GM19395 (cell line): ENCODE results near the gene GSK3B.
"Not testable (repeated sequence)": the region's sequence is repeated elsewhere in the genome, so short reads cannot be mapped to it uniquely, and the experiment has no call there.

Experiments used
- ATAC-seq: cut with Tn5 transposase; IDR thresholded peaks from one replicate; pipeline ENCODE4 v1.9.1; 2021; ENCODE audit warnings: mild to moderate bottlenecking, moderate library complexity; ENCODE audit not compliant: unreplicated experiment

The GSK3B gene

DNA sequence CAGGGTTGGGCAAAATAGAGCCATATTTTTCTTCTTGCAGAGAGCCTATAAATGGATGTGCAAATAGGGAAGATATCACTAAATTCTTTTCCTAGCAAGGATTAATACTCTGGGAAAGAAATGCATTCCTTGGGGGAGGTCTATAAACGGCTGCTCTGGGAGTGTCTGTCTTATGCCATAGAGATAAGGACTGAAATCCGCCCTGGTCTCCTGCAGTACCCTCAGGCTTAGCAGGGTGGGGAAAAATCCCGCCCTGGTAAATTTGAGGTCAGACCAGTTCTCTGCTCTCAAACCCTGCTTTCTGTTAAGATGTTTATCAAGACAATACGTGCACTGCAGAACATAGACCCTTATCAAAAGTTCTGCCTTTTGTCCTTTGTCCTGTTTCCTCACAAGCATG is 205.6 kb downstream of the GSK3B start:
- not testable (repeated sequence) for ATAC-seq

DNA sequence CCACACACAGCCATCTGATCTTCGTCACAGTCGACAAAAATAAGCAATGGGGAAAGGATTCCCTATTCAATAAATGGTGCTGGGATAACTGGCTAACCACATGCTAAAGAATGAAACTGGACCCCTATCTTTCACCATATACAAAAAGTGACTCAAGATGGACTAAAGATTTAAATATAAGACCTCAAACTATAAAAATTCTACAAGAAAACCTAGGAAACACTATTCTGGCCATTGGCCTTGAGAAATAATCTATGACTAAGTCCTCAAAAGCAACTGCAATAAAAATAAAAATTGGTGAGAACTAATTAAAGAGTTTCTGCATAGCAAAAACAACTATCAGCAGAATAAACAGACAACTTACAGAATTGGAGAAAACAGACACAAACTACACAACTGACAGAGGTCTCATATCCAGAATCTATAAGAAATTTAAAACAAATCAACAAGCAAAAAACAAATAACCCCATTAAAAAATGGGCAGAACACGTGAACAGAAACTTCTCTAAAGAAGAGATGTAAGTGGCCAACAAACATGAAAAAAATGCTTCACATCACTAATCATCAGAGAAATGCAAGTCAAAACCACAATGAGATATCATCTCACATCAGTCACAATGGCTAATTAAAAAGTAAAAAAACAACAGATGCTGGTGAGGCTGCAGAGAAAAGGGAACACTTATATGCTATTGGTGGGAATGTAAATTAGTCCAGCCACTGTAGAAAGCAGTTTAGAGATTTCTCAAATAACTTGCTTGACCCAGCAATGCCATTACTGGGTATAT is 208.3 kb downstream of the GSK3B start:
- no peak for ATAC-seq

- no peak for ATAC-seq
Observed at GRCh38 chr3:119884161-119884557, 210.1 kb downstream of the GSK3B start.

DNA sequence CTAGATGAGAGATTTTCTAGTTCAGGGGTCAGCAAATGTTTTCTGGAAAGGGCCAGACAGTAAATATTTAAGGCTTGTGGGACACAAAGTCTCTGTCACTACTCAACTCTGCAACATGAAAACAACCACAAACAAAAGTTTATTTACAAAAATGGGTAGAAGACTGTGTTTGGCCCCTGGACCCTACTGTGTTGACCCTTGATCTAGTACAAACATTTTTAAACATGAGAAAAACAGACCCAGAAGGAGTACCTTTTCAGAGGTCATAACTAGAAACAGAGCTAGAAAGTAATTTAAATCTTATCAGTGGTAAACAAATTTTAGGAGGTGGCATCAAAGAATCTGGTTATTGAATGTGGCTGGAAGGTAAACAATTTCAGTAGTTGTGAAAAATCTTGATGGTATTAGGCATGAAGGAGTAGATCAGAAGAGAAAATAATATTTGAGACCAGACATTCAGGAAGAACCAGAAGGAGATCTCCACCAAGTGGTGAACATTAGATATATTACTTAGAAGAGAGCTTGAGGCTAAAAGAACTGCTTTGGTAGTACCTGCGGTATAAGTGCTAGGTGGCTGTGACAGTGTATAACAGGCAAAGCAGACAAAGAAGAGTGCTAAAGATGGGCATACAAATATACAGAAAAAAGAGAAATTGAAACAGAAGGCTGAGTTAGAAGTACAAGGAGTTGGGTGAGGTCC is 210.6 kb downstream of the GSK3B start:
- no peak for ATAC-seq

DNA sequence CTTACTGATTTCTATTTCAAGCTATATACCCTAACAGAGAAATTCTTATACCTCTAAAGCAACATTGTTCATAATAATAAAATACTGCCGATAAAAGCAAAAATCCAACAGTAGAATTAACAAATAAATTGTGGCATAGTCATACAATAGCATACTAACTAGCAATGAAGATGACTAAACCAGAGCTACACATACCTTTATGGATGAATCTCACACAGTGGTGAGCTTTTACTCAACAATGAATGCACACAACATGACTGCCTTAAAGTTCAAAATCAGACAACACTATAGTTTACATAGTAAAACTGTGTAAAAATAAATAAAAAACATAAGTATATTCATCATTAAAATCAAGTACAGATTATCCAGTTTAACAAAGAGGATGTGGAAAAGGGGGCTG is 213.3 kb downstream of the GSK3B start:
- no peak for ATAC-seq

GRCh38 chr3:119873646-119874045 is 220.6 kb downstream of the GSK3B start:
- ATAC-seq, result no peak

DNA sequence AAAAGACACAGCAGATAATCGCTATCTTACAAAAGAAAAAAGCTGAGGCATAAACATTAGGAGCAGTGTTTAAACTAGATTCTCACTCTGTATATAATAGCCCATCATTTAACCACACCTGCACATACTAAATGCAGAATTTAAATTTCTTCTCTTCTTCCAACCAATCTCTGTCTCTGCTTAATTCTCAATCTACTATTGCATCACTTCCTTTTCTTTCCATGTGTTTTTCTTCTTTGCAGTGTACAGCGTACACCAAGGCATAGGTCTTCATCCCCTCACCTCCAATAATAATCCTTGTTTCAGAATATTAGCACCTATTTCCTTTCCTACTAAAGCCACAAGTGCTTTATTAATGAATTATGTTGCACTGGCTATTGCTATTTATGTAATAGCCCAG is 221.5 kb downstream of the GSK3B start:
- no peak for ATAC-seq

DNA sequence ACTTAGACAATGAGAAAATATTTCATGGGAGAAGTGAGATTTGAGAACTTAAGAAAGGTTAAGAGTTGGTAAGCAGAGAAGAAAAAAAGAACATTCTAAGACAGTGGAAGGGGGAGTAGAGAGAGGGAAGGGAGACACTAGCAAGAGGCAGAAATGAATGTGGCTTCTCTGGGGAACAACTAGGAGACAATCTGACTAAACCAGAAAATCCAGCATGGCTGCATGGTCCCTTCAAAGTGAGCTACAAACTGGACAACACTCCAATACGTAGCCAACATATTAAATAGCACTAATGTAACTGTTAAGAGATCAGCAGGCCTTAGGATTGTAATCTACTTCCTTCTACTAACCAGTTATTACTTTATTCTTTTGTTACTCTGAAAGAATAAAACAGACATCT is 222.7 kb downstream of the GSK3B start:
- no peak for ATAC-seq

DNA sequence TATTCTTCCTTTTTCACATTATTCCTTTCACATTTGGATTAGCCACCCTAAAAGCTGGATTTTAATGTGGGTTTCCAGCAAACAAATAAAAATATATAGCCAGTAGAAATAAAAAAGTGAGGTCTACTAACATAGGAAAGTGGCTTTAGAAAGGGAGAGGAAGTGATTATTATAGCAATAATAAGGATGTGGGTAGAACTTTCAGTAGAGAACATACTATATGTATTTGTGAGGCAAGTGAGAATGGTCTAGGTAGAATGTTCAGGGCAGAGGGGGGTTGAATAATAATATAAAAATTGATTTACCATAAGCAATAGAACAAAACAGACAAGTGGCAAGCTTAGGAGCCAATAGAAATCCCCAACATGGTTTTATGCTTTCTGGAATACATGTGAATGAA is 223.7 kb downstream of the GSK3B start:
- no peak for ATAC-seq

DNA sequence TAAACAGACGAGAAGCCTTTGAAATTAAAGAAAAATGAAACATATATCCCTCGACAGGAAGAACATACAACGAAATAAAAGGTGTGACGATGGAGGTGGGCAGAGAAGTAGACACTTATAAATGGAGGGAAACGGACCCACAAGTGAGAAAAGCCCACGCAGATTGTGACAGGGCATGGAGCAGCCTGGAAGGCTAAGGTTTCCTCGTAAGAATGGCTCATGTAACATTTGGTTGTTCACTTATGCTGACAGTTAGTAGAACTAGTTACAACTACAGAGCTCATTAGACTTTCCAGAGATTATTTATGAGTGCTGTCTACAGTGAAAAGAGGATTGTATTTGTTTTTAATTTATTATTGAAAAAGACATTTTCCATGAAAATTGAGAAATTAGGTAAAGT is 229.8 kb downstream of the GSK3B start:
- no peak for ATAC-seq

GRCh38 chr3:119862616-119863015 is 231.6 kb downstream of the GSK3B start:
- no peak for ATAC-seq

- ATAC-seq, result no peak
Observed at GRCh38 chr3:119861681-119862080, 232.6 kb downstream of the GSK3B start.

DNA sequence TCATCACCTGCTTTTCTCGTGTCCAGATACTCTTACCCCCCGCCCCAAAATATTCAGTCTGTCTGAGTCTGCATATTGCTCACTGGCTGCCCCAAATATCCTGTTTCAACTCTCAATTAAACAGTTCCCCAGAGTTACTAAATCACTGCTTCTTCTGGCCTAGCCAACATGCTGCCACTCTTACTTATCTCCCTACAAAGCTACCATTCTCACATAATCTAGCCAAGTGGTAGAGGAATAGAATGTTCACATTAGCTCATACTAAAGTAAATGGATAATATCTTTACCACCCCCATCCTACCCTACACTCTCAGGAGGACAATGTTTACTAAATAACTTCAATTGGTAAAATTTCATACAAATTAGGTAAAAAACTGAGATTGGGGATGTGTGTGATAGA is 234.5 kb downstream of the GSK3B start:
- no peak for ATAC-seq

DNA sequence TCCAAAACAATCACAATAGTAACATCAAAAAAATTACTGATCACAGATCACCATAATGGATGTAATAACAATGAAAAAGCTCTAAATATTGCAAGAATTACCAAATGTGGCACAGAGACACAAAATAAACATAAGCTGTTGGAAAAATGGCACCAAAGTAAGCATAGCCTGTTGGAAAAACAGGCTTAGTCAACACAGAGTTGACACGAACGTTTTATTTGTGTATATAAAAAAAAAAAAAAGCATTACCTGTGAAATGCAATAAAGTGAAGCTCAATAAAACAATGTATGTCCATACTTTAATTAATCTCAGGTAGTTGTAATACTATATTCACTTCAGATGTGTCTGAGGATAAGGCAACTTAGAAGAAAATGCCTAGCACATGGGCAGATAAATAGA is 235.3 kb downstream of the GSK3B start:
- no peak for ATAC-seq

- no peak for ATAC-seq
Observed at GRCh38 chr3:119856695-119857094, 237.6 kb downstream of the GSK3B start.

- ATAC-seq, result no peak
Observed at GRCh38 chr3:119849126-119849525, 245.1 kb downstream of the GSK3B start.

- no peak for ATAC-seq
Observed at GRCh38 chr3:119841808-119842471, 252.3 kb downstream of the GSK3B start.

GRCh38 chr3:119835556-119835955 is 258.7 kb downstream of the GSK3B start:
- ATAC-seq, result no peak

DNA sequence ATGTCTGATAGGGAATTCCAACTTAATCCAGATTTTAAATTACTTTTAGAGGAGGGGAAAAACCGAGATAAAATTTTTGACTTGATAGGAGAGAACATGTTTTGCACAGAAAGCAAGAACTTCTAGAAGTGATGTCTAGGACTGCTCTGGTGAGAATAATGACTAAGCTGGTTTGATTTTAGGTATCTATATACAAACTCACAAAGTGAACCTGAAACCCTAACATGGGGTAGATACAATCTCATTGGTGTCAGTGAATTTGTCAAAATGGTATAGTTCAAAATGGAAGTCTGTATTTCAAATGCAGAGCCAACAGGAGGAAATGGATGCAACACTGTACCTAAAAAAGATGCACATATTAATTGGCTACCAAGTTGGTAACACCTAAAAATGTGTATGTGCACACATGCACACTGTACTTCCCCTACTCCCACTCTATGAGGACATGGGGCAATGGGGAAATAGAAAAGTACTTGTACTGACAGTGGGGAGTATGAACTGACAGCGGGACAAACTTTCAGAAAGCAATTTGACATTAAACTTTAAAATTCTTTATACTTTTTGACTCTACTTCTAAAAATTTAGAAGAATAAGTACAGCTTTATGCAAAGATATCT is 259.4 kb downstream of the GSK3B start:
- ATAC-seq, result no peak

DNA sequence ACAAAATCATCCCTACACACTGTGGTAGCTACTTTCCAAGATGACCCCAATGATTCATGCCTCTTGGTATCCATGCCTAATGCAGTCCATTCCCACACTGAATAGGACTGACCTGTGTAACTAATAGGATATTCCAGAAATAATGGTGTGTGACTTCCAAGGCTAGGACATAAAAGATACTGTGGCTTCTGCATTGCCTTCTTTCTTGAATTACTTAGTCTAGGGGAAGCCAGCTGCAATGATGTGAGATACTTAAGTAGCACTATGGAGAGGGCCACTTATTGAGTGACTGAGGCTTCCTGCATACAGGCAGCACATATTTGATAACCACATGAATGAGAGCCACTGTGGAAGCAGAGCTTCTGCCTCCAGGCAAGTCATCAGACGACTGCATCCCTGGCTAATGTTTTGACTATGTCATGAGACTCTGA is 262.3 kb downstream of the GSK3B start:
- no peak for ATAC-seq

DNA sequence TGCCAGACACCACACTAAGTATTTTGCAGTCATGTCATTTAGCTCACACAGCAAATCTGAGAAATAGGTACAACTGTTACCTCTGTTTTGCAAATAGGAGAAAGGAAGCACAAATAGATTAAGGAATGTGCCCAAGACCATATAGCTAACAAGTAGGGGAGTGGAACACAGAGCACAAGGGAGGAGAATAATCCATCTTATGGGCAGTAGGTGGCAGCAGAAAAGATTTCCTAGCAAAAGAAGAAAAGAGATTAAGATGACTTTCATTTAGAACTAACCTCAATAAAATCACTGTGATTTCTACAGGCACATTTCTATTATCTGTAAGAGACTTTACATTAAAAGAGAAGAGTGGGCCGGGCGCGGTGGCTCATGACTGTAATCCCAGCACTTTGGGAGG is 263.2 kb downstream of the GSK3B start:
- ATAC-seq, result no peak

DNA sequence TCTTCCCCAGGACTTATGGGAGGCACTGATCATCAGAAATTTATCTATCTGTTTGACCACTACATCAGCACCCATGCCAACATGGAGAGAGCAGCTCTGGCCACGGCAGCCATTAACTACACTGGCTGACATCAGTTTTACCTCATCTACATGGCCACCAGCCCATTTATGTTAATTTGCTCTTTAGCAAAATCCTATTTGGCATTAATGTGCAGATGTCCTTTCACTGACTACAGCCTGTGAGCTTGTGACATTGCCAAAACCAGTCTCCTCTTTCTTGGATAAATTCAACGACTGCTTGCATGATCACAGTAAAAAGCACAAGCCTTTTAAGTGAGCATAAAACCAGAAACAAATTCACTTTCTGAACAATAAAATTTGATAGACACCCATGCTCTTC is 264.8 kb downstream of the GSK3B start:
- ATAC-seq, result no peak
